HG02938 (cell line): ENCODE data around the gene GLIS1.
"Not testable (repeated sequence)": the region's sequence is repeated elsewhere in the genome, so short reads cannot be mapped to it uniquely, and the experiment has no call there.

ENCODE experiments used
- ATAC-seq: cut with Tn5 transposase; IDR thresholded peaks from one replicate; pipeline ENCODE4 v1.9.1; 2021; ENCODE audit warnings: mild to moderate bottlenecking, moderate library complexity; ENCODE audit not compliant: unreplicated experiment

GLIS1 gene

DNA sequence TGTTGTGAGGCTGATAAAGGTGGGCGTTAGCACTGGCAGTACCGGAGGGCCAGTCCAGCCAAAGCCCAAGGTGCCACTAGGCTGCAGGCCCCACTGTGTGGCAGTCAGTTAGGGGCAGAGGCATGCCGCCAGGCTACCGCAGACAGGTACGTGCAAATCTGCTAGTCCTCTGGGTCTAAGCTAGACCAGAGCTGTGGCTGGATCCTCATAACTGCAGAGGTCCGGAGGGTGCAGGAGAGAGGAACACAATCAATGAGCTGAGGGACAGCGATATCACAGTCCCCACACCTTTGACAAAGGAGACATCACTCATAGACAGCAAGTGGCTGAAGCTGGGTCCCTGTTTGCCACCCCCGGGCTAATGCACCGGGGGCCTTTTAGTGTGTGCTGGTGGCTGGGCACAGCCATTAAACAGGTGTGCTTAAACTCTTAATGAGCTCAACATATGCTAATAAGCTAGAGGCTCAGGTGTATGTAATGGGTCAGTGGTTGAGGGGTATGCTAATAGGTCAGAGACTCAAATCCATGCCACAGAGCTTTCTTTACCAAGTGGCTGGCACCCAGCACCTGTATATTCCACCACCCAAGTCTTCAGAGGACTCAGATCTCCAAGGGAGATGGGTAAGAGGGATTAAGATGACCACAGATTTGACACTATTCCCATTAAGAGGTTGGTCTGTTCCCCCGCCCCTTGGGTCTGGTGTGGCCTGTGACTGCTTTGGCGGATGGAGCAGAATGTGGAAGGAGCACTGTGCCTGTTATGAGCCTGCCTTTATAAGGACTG lies 82.0 kb downstream of the GLIS1 start:
- ATAC-seq = no peak

DNA sequence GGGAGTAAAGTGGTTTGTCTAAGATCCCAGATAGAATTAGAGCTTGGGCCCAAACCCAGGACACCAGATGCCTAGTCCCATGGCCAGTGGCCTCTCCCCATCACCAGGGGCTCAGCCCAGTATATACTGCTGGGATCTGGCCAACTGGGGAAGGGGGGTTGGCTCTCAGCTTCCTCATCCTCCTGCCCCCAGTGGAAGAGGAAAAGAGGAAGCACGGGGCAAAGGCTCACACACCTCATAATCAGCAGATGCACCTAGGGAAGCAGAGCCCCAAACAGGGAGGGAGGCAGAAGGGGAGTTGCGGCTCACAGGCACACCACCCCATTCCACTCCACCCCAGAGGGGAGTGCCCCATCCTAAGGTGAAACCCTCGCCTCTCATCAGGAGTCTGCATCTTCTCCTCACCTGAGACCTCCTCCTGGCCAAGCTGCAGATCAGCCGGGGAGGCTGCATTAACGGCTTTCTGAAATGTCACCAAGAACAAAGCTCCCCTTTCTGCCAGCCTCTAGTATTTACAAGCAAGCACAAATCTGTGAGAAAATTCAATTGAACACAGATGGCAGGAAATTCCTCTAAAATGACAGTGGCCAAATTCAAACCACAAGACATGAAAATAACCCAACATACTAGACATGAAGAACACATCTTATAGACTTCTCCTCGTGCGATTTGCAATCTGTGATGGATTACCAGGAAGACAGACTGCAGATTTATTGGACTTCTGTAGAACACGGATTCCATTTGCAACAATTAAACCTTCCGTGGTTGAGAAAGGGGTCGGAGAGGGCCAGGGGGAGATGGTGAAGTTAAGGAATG lies 82.8 kb downstream of the GLIS1 start:
- no peak for ATAC-seq

DNA sequence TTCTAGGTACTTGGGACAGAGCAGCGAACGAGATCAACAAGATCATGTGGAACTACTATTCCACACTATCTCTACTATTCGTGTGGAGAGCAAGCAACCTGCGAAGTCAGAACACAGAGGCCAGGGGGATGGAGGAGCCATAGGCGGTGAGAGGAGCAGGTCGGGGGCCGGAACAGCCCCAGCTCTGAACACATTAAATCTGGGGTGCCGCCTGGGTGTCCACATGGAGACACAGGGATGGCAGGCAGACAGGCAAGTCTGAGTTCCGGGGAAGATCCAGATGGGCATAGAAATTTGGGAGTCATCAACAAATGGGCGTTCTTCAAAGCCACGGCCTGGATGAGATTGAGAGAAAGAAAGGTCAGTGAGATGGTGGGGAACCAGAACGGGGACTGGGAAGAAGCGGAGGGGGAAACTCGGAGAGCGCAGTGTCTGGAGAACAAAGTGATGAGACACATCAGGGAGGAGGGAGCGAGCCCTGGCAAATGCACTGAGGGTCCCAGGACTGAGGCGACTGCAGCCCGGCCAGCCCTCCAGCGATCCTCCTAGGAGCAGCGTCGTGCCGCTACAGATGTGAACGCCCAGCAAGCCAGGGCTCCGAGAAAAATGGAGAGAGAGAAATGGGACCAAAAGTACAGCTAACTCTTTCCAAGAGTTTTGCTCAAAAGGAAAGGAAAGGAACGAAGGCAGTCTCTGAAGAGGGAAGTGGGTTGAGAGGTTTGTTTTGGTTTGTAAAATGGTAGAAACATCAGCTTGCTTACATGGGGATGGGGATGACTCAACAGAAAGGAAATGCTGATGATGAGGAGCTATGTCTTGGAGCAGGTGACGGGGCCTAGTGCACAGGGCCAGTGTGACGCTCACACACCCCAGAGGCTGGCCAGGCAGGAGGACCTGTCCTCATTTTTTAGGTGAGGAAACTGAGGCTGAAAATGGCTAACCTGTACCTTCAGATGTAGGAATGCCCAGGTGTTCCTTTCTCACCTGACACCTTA lies 84.5 kb downstream of the GLIS1 start:
- no peak for ATAC-seq

DNA sequence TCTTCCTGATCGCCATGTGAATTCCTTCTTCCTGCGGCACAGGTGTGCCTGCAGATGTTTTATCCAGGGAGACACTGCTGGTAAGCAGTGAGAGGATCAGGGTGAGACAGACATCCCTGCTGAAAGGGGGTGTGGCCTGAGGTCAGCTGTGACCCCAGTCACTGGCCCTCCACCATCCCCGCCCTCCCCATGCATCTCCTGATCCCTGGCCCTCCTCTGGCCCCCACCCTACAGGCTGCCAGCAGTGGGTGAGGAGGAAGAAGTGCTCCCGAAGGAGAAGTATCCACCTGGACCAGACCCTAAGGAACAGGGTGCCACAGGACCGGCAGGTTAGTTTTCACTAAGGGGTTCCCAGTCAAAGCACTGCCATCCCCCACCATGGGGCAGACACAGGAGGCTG lies 85.3 kb downstream of the GLIS1 start:
- ATAC-seq = no peak

DNA sequence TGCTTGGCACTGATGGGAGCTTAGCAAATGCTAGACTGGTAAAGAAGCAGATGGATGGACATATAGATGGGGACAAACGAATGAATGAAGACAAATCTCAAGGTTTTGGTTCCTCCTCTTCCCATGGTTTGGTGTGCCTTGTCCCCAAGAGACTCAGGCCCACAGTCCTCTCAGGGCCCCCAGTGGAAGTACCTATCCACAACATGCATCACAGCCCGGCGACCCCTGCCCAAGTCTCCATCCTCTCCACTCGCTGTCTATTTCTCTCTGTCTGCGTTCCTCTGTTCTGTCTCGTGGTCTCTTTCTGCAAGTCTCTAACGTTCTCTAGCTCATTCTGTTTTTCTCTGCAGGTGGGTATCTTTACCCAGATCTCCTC lies 85.8 kb downstream of the GLIS1 start:
- no peak for ATAC-seq

DNA sequence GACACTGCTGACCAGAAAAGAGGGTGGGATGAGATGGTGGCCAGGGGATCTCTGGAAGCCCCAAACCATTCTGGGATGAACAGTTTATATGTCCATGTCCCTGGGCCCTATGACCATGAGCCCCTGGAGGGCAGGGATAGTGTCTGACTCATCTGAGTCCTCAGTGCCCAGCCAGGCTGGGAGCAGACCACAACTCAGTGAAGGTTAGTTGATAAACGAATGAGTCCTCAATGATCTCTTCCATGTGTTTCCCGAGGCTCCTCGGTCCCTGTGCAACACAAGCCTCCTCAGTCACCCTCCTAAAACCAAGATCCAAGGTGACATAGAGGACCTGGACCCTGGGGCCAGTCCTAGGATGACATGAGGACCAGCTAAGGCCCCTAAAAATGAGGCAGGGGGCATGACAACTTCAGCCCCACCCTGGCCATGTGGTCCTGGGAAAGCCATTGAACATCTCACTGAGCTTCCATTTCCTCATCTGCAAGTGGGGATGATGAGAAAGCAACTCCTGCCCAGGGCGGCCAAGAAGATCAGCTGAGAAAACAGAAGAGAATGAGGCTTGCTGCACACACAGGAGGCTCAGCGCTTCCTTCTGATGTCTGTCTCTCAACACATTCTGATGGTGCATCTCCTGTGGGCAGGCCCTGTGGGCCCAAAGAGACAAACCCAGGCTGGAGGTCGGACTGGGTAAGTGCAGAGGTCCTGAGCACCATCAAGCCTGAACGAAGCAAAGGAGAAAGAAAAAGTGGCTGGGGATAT lies 86.3 kb downstream of the GLIS1 start:
- no peak for ATAC-seq

DNA sequence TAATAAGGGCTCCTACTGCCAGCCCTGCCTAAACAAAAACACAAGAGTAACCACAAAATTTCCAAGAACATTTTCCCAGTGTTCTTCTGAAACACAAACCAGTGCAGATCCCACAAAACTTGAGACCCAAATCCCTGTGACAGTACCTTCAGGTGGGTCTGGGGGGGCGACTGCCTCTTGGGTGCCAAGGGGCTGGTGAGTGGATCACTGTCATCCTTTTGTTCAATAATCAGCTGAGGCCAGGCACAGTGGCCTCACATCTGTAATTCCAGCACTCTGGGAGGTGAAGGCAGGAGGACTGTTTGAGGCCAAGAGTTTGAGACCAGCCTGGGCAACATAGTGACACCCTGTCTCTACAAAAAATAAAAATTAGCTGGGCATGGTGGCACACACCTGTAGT lies 87.6 kb downstream of the GLIS1 start:
- ATAC-seq = no peak

DNA sequence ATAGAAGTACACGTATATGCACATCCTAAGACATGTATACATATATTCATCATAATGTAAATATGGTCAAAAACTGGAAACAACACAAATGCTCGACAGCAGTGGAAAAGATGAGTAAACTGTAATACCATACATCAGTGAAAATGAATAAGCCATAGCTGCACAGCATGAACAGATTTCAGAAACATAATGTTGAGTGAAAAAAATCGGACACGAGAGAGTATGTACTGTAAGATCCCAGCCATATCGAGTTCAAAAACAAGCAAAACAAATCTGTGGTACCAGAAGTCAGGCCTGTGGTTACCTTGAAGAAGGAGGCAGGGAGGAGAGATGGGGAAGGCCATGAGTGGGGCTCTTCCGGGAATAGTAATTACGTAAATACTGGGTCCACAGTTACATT lies 90.4 kb downstream of the GLIS1 start:
- ATAC-seq = no peak

DNA sequence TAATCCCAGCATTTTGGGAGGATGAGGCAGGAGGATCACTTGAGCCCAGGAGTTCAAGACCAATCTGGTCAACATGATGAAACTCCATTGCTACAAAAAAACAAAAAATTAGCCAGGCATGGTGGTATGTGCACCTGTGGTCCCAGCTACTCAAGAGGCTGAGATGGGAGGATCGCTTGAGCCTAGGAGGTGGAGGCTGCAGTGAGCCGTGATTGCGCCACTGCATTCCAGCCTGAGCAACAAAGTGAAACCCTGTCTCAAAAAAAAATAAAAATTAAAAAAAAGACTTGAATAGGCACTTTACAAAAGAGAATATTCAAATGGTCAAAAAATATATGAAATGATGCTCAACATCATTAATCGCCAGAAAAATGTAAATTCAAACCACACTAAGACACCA lies 91.0 kb downstream of the GLIS1 start:
- not testable (repeated sequence) for ATAC-seq

DNA sequence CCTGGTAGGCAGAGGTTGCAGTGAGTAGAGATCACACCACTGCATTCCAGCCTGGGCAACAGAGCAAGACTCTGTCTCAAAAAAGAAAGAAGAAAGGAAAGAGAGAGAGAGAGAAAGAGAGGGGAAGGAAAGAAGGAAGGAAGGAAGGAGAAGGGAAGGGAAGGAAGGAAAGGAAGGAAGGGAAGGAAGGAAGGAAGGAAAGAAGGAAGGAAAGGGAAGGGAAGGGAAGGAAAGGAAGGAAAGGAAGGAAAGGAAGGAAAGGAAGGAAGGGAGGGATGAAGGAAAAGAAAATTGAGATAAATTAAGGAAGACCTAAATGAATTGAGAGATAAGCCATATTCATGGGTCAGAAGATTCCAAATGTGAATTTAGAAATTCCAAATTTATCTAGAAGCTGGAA lies 92.2 kb downstream of the GLIS1 start:
- ATAC-seq = no peak

DNA sequence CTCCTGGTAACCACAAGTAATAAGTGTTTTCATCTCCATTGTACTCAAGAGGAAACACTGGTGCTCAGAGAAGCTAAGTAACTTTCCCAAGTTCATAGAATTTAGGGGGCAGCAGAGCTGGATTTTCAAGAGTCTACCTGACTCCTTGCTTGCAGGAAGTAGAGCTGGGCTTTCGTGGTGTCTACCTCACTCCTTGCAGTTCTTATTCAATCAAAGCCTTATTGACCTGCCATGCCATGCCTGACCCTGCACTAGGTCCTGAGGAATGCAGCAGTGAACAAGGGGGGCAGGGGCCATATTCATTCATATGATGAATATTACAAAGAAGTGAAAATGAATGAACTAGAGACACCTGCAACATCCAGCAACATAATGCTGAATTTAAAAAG lies 93.3 kb downstream of the GLIS1 start:
- no peak for ATAC-seq

DNA sequence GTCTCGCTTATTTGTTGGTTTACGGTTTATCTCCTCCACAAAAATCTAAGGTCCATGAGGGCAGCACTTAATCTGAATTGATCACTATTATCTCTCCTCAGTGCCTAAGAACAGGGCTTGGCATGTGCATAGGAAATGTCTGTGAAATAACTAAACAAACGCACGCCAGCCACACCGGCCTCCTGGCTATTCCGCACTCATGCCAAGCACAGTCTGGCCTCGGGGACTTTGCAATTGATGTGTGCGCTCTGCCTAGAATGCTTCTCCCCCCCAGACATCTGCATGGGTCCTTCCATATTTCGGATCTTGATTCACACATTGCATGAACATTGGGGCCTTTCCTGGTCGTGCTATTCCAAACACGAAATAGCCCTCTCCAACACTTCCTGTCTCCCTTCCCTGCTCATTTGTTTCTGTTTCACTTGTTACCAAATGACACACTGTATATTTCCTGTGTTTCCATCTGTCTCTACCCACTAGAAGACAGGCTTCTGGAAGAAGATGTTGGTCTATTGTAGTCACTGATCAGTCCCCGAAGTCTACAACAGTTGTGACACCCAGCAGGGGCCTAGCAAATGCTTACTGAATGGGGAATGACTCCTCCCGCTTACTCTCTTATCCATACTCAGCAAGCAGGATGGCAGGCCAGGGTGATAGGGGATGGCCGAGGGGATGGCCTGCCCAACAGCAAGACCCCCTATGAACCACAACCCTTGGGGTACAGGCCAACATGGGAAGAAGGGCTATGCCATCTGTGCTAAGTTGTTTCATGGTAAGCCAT lies 93.9 kb downstream of the GLIS1 start:
- ATAC-seq = no peak

DNA sequence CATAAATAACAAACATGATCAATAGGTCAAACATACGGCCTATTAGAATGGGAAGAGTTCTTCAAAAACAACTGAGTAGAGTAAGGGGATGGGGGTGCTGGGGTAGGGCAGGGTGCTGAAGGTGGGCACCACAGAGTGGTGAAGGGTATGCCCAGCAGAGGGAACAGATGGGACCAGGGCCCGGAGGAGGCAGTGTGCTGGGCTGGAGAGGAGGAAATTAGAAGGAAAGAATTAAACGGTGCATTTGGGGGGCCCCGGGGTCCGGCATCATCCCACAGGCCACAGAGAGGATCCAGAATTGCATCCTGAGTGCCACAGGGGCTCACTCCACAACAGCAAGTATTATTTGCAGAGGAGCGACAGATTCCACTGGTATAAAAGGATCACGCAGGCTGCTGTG lies 94.5 kb downstream of the GLIS1 start:
- ATAC-seq = no peak

DNA sequence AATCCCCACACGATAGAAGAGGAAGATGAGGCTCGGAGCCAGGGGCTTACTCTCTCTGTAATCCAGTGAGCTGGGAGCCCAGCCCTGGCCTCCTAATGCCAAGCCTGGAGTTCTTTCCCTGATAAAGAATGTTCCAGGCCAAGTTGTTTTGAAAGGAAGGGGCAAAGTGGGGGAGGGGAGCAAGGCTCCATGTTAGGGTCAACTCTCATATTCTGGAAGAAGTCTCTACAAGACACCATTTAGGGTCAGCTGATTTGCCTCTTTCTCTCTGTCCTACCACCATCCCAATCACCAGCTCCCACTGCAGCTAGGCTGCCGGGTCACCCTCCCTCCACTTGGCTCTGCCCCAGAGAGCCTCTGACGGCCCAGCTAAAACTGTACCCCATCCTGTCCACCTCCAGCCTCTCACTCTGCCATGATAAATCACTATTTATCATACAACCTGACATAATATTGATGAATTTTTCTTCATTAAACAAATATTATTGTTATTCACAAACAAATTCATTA lies 95.0 kb downstream of the GLIS1 start:
- ATAC-seq = no peak

DNA sequence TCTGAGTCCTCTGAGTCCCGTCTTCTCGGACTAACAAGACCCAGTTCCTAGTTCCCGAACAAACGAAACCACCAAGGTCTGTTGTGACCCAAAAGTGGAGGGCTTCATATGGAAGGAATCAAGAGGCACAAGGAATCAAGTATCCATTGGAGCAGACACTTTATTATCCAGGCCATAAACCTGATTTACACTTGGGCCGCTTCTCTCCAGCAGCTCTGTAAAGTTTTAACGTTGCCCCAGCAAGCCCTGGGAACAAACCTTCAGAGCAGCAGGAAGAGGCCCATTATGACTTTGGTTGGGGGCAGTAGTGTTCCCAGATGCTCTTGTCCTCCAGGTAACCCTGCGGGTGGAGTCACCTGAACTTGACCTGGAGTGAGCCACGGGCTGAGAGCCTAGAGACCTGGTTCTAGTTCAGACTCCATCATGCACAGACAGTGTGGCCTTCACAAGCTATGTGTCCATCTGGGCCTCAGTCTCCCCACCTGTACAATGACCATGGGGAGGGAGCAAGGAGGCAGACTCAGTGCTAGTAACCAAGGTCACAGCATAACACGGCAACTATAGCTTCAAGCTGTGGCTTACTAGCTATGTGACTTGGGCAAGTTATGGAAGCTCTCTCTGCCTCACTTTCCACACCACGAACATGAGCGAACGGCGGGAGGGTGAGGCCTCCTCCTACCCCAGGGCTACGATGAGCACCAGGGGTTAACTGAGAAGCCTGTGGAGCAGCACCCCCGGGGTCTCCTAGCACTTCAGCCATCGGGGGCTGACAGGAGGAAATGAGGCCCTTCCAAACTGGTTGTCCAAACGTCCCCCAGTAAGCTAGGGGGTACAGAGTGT lies 95.7 kb downstream of the GLIS1 start:
- no peak for ATAC-seq

DNA sequence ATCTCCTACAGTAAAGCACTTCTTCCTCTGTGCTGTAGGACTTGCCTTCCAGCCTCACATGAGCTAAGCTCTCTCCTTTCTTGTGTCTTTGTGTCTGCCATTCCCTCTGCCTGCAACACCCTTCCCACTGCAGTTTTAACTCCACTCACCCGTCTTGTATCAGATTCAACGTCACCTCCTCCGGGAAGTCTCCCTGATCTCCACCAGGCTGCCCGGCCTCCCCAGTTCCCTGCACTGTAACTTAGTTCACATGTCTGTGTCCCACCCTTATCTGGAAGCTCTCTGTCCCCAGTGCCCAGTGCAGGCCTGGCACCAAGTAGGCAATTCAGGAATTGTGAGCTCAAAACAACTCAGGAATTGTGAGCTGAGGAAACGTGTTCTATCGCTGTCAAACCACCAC lies 96.4 kb downstream of the GLIS1 start:
- ATAC-seq = no peak

DNA sequence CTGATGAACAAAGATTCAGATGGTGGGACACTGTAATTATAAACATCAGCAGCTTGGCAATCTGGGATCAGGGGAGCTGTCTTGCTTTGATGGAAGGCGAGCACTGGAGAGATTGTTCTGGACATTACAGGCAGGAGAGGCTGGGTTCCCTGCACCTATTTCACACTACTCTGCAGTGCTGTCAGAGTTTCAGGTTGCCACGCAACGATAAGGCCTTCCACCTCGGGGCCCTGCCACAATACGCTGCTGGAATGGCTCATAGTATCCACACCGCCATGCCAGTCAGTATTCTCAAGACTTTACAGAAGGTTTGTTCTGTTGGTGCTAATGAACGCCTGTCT lies 96.8 kb downstream of the GLIS1 start:
- no peak for ATAC-seq

DNA sequence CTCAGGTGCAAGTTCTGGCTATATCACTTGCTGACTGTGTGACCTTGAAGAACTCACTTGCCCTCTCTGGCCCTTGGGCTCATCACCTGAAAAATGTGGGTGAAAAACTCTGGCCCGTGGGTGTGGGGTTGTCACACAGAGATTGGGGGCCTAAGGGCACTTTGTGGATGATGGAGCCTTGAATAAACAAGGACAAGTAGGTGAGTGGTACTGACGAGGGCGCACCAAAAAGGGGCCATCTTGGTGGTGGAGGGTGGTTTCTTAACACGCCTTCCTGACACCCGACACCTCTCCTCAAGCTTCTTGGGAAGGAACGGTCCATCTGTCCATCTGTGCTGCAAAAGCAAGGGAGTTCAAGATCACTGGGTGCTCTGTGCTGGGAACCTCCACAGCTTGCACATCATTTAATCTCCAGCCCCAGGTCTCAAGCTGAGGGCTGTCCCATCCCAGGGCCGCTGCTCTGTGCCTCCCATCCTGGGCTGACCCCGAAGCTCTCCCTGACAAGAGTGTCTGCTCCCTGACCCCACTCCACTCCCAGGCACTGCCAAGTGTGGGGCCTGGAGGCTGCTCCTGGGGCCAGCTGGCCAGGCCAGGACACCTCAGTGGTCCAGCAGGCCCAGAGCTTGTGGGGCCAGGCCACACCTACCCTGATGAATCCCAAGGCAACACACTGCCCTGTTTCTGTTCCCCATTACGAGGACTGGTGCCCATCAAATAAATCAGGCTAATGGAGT lies 97.3 kb downstream of the GLIS1 start:
- no peak for ATAC-seq
